ENCODE measurements around the gene ATG16L2.
A peak's percentile ranks its signal among the peaks of the same experiment; 100 is the strongest.

- peak; percentile 47 to 66 (median 56) for TF ChIP-seq CTCF (IDR thresholded peaks at IDR 0.05)
- no peak for TF ChIP-seq POLR2A (IDR thresholded peaks at IDR 0.05)
Measured at GRCh38 chr11:72848846-72849466, 34.7 kb downstream of the ATG16L2 start.
